GM12892 (cell line): Measurements from ENCODE around the gene FBXO44.

Experiments used
- DNase-seq: peaks from one replicate; pipeline ENCODE4 v3.0.0; 2011; ENCODE audit not compliant: insufficient read length
- FAIRE-seq: peaks from 2 replicates; lab custom pipeline; 2011; peaks lifted over from hg19 to GRCh38; lab: Jason Lieb, UNC
- POLR2A ChIP-seq: IDR thresholded peaks from 2 replicates; pipeline ENCODE4 v1.6.1; 2011; ENCODE audit warnings: low read depth, low read length, control low read depth
- POLR2AphosphoS5 ChIP-seq: IDR thresholded peaks from 2 replicates; pipeline ENCODE4 v1.6.1; 2011; ENCODE audit warnings: low read depth, low read length, control low read depth
- TAF1 ChIP-seq: IDR thresholded peaks from 2 replicates; pipeline ENCODE4 v1.6.1; 2011; ENCODE audit warnings: low read depth, mild to moderate bottlenecking, control low read depth, low read length, borderline replicate concordance

Gene FBXO44

GRCh38 chr1:11653101-11653860, 1.4 kb upstream of the FBXO44 start:
- DNase-seq (no peak), FAIRE-seq (no peak)
- no peak for TF ChIP-seq POLR2A
- no peak for TF ChIP-seq TAF1
- TF ChIP-seq POLR2AphosphoS5, result no peak

GRCh38 chr1:11653861-11654136, 878 bp upstream of the FBXO44 start:
- no peak for DNase-seq
- no peak for FAIRE-seq
- TF ChIP-seq POLR2A, result no peak

GRCh38 chr1:11654939-11655808, 497 bp downstream of the FBXO44 start:
- FAIRE-seq (peak; percentile 58), DNase-seq (peak; percentile 49)
- TF ChIP-seq TAF1, result no peak
- TF ChIP-seq POLR2A, result no peak
- TF ChIP-seq POLR2AphosphoS5, result no peak

- no peak for TF ChIP-seq POLR2AphosphoS5
- no peak for TF ChIP-seq POLR2A
- no peak for TF ChIP-seq TAF1
- FAIRE-seq (no peak), DNase-seq (no peak)
Observed at GRCh38 chr1:11657654-11658053, 3.0 kb downstream of the FBXO44 start.

- TF ChIP-seq POLR2A, result no peak
- TF ChIP-seq TAF1, result no peak
- TF ChIP-seq POLR2AphosphoS5, result no peak
- FAIRE-seq, result no peak
Observed at GRCh38 chr1:11658542-11658941, 3.9 kb downstream of the FBXO44 start.

GRCh38 chr1:11659748-11660147, 5.1 kb downstream of the FBXO44 start:
- FAIRE-seq (no peak), DNase-seq (no peak)
- no peak for TF ChIP-seq POLR2A

More at GRCh38 chr1:11658542-11658941, 3.9 kb downstream of the FBXO44 start:
- no peak for DNase-seq

GRCh38 chr1:11661103-11661502, 6.4 kb downstream of the FBXO44 start:
- no peak for FAIRE-seq

GRCh38 chr1:11664336-11665065, 9.8 kb downstream of the FBXO44 start:
- FAIRE-seq (peak; percentile 88), DNase-seq (peak; percentile 73)
- TF ChIP-seq TAF1 (no peak), POLR2AphosphoS5 (no peak), POLR2A (no peak)

More at GRCh38 chr1:11661103-11661502, 6.4 kb downstream of the FBXO44 start:
- no peak for TF ChIP-seq TAF1
- no peak for DNase-seq

- no peak for FAIRE-seq
- TF ChIP-seq TAF1, result no peak
- DNase-seq, result no peak
Observed at GRCh38 chr1:11668516-11668915, 13.8 kb downstream of the FBXO44 start.

- TF ChIP-seq TAF1 (no peak), POLR2A (no peak), POLR2AphosphoS5 (no peak)
- FAIRE-seq (peak; percentile 58), DNase-seq (no peak)
Observed at GRCh38 chr1:11670747-11671146, 16.1 kb downstream of the FBXO44 start.

GRCh38 chr1:11671205-11671543, 16.5 kb downstream of the FBXO44 start:
- no peak for FAIRE-seq
- no peak for DNase-seq
- TF ChIP-seq TAF1 (no peak), POLR2A (no peak), POLR2AphosphoS5 (no peak)

GRCh38 chr1:11671544-11672286, 17.0 kb downstream of the FBXO44 start:
- TF ChIP-seq TAF1 (no peak), POLR2AphosphoS5 (peak; percentile 64; the same call in 1 of the 2 replicates), POLR2A (no peak)
- FAIRE-seq (no peak), DNase-seq (no peak)
